Measurements from ENCODE around the gene MYO5B. TPM values are rescaled to one million over a fixed set of nuclear protein-coding genes. Genes with fewer than 3 reads are reported as not detected.

Gene MYO5B
- total and polyA plus RNA-seq, 2 donors (not counting 1 experiment from before 2014, with no cell fraction given) = 0.30 to 1.7 TPM

GRCh38 chr18:50014606-50015005 is 180.3 kb downstream of the MYO5B start:
- Mint-ChIP-seq H3K4me3 (no peak overlapping the region), H3K4me1 (no peaks in the 10 kb centered on the region), H3K27ac (no peak overlapping the region), H3K9me3 (ENCODE audit: insufficient read depth) (no peaks in the 10 kb centered on the region), H3K27me3 (peaks cover 26% of the 10 kb centered on the region)
- no peak overlapping the region for H3K4me2 ChIP-seq (replicated peaks; ENCODE audit: low read depth, low read length, poor library complexity, severe bottlenecking)
- H3K4me1 ChIP-seq (ENCODE audit: control insufficient read depth in 2 of 2, insufficient read depth in 2 of 2, low read length in 2 of 2) = no peaks in the 10 kb centered on the region
- no peaks in the 10 kb centered on the region for H3K36me3 ChIP-seq (replicated peaks in 1 of 2; ENCODE audit: control extremely low read depth in 1 of 2, control insufficient read depth in 1 of 2, extremely low read depth in 1 of 2, insufficient read depth in 2 of 2, low read length in 1 of 2)
- no peak overlapping the region for H2AFZ ChIP-seq (ENCODE audit: insufficient read depth, low read depth, low read length, poor library complexity, severe bottlenecking)
- no peak for ATAC-seq (ENCODE audit: low read depth)
- no peak overlapping the region for H3K9ac ChIP-seq (ENCODE audit: low read length)
- CTCF ChIA-PET = interaction anchor here (1.5 kb wide), 1 partner anchor 415 kb away, joined by 5 read pairs; no protein-coding TSS in a partner anchor
- POLR2A ChIA-PET = no interaction called here
- H3K27me3 ChIP-seq (replicated peaks in 1 of 4; ENCODE audit: control extremely low read depth in 1 of 4, control insufficient read depth in 3 of 4, insufficient read depth in 4 of 4, low read length in 3 of 4) = peaks cover 0 to 3% (median 1%) of the 10 kb centered on the region in 4 experiments
- intact Hi-C loops (cut with micrococcal nuclease) = no loop called here
- WGBS (ENCODE audit: insufficient coverage) = 100% methylated on average over 2 of the region's 4 CpGs
- H3K4me3 ChIP-seq (ENCODE audit: control extremely low read depth in 1 of 5, extremely low read depth in 1 of 5, insufficient read depth in 1 of 5, low read depth in 2 of 5, low read length in 4 of 5) = no peak overlapping the region
- no peaks in the 10 kb centered on the region for H3K9me3 ChIP-seq (ENCODE audit: control extremely low read depth in 1 of 3, control insufficient read depth in 2 of 3, insufficient read depth in 1 of 3, low read length in 2 of 3)
- no peak for DNase-seq
- H4K20me1 ChIP-seq (ENCODE audit: control insufficient read depth, insufficient read depth, low read length, poor library complexity, severe bottlenecking) = no peaks in the 10 kb centered on the region
- H3K79me2 ChIP-seq (ENCODE audit: control insufficient read depth, insufficient read depth, low read length) = no peaks in the 10 kb centered on the region
- TF ChIP-seq CTCF (IDR thresholded peaks at IDR 0.05) (no peak), EZH2 (IDR thresholded peaks at IDR 0.05; ENCODE audit: borderline replicate concordance, insufficient read depth, low read depth, low read length, poor library complexity, severe bottlenecking) (no peak)
- H3K27ac ChIP-seq (ENCODE audit: low read length in 2 of 2) = no peak overlapping the region

GRCh38 chr18:50013363-50014138 is 181.4 kb downstream of the MYO5B start:
- Histone ChIP-seq H3K4me2 (replicated peaks; ENCODE audit: low read depth, low read length, poor library complexity, severe bottlenecking) (no peak overlapping the region), H3K4me1 (ENCODE audit: control insufficient read depth in 2 of 2, insufficient read depth in 2 of 2, low read length in 2 of 2) (no peaks in the 10 kb centered on the region), H3K27me3 (replicated peaks in 1 of 4; ENCODE audit: control extremely low read depth in 1 of 4, control insufficient read depth in 3 of 4, insufficient read depth in 4 of 4, low read length in 3 of 4) (peaks cover 0 to 3% (median 0%) of the 10 kb centered on the region in 4 experiments), H3K27ac (ENCODE audit: low read length in 2 of 2) (no peak overlapping the region), H3K9ac (ENCODE audit: low read length) (no peak overlapping the region), H3K9me3 (ENCODE audit: control extremely low read depth in 1 of 3, control insufficient read depth in 2 of 3, insufficient read depth in 1 of 3, low read length in 2 of 3) (no peaks in the 10 kb centered on the region), H3K79me2 (ENCODE audit: control insufficient read depth, insufficient read depth, low read length) (no peaks in the 10 kb centered on the region), H2AFZ (ENCODE audit: insufficient read depth, low read depth, low read length, poor library complexity, severe bottlenecking) (no peak overlapping the region), H3K36me3 (replicated peaks in 1 of 2; ENCODE audit: control extremely low read depth in 1 of 2, control insufficient read depth in 1 of 2, extremely low read depth in 1 of 2, insufficient read depth in 2 of 2, low read length in 1 of 2) (no peaks in the 10 kb centered on the region), H3K4me3 (ENCODE audit: control extremely low read depth in 1 of 5, extremely low read depth in 1 of 5, insufficient read depth in 1 of 5, low read depth in 2 of 5, low read length in 4 of 5) (no peak overlapping the region), H4K20me1 (ENCODE audit: control insufficient read depth, insufficient read depth, low read length, poor library complexity, severe bottlenecking) (no peaks in the 10 kb centered on the region)
- no peak overlapping the region for H3K27ac Mint-ChIP-seq
- TF ChIP-seq EZH2 (IDR thresholded peaks at IDR 0.05; ENCODE audit: borderline replicate concordance, insufficient read depth, low read depth, low read length, poor library complexity, severe bottlenecking) (no peak), CTCF (IDR thresholded peaks at IDR 0.05) (no peak)
- no peak for ATAC-seq (ENCODE audit: low read depth)
- H3K4me1 Mint-ChIP-seq = no peaks in the 10 kb centered on the region
- no peak overlapping the region for H3K4me3 Mint-ChIP-seq
- WGBS (ENCODE audit: insufficient coverage) = 78% methylated on average over 6 of the region's 8 CpGs
- H3K9me3 Mint-ChIP-seq (ENCODE audit: insufficient read depth) = no peaks in the 10 kb centered on the region
- peaks cover 18% of the 10 kb centered on the region for H3K27me3 Mint-ChIP-seq
- CTCF ChIA-PET = interaction anchor here (1.5 kb wide), 1 partner anchor 416 kb away, joined by 5 read pairs; no protein-coding TSS in a partner anchor
- no peak for DNase-seq
- intact Hi-C loops (cut with micrococcal nuclease) = no loop called here
- POLR2A ChIA-PET = no interaction called here

Measured in B cell (primary cell).